ENCODE results near the gene REL.

DNA sequence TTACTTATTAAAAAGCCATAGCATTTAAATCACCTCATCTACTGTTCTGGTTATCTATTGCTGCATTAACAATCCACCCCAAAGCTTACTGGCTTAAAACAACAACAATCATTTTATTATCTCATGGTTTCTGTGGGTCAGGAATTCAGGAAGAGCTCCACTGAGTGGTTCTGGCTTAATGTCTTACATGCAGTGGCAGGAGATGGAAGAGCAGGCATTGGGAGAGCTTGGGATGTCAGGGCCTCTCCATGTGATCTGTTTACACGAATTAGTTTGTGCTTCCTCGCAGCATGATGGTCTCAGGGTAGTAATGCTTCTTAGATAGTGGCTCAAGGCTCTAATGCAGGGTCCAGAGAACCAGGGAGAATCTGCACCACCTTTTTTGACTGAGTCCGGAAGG lies 14.4 kb upstream of the REL start:
- TF ChIP-seq GATA3 (IDR thresholded peaks at IDR 0.05; ENCODE audit: low read depth, low read length), result no peak
- TF ChIP-seq GATA2 (IDR thresholded peaks at IDR 0.05; ENCODE audit: low read depth, low read length), result no peak
